ENCODE results near the gene NFKBIA.

- no peak for TF ChIP-seq CTCF (IDR thresholded peaks at IDR 0.05; ENCODE audit: insufficient read depth, low read depth, low read length)
- no peak for TF ChIP-seq EZH2 (IDR thresholded peaks at IDR 0.05; ENCODE audit: insufficient read depth, low read length)
Measured at GRCh38 chr14:35369701-35370191, 34.8 kb downstream of the NFKBIA start.

All from astrocyte (in vitro differentiated cells and primary cell).